SK-N-SH (cell line): ENCODE results near the gene PRX. TPM values are rescaled to one million over a fixed set of nuclear protein-coding genes. Genes with fewer than 3 reads are reported as not detected.

Source experiments
- CTCF ChIA-PET: fragments of 300-600, 350-600 bp; formaldehyde crosslinking; extraction: SDS; loops from one replicate; lab custom pipeline; 2021; lab: Yijun Ruan, JAX
- POLR2A ChIA-PET: fragments of 350-600 bp; sonication (Branson Sonifier 250); formaldehyde crosslinking; extraction: SDS; loops from one replicate; lab custom pipeline; 2020; ENCODE audit warnings: antibody characterized with exemption, inconsistent platforms; lab: Yijun Ruan, JAX
- DNase-seq: peaks from one replicate; pipeline ENCODE4 v3.0.0; 2012
- H2AFZ ChIP-seq: fragments of 200-600 bp; sonication (generic); 2 replicates; pipeline ENCODE4 v1.8.1; 2016; ENCODE audit warnings: antibody characterized with exemption, mild to moderate bottlenecking, low read depth
- H3F3A ChIP-seq: fragments of 200-600 bp; sonication (generic); replicated peaks from 2 replicates; pipeline ENCODE3; 2016; ENCODE audit warnings: antibody characterized with exemption, mild to moderate bottlenecking; ENCODE audit not compliant: insufficient read depth
- H3K27ac ChIP-seq, 2 experiments: fragments of 200-500 bp in 1 of 2; fragments of 200-600 bp in 1 of 2; sonication (Bioruptor generic) in 1 of 2; sonication (generic), shearing (Covaris generic) in 1 of 2; 2 replicates each; pipeline versions ENCODE4 v1.5.1 to v1.6.1; 2014 to 2016; ENCODE audit warnings: low read depth in 2 of 2, inconsistent platforms in 1 of 2, low read length in 1 of 2, mild to moderate bottlenecking in 1 of 2, mixed read lengths in 1 of 2
- H3K27me3 ChIP-seq: fragments of 200-600 bp; sonication (generic), shearing (Covaris generic); 2 replicates; pipeline ENCODE4 v1.6.1; 2016; ENCODE audit warnings: mixed run types; ENCODE audit not compliant: insufficient read depth
- H3K36me3 ChIP-seq, 2 experiments: fragments of 200-500 bp in 1 of 2; fragments of 200-600 bp in 1 of 2; sonication (Bioruptor generic) in 1 of 2; sonication (generic) in 1 of 2; replicated peaks in 1 of 2; 2 replicates each; pipeline versions ENCODE3 to v1.5.1; 2014 to 2016; ENCODE audit warnings: low read length in 1 of 2, mild to moderate bottlenecking in 1 of 2; ENCODE audit not compliant: insufficient read depth in 2 of 2, control insufficient read depth in 1 of 2
- H3K4me1 ChIP-seq, 2 experiments: fragments of 200-500 bp in 1 of 2; fragments of 200-600 bp in 1 of 2; sonication (Bioruptor generic) in 1 of 2; sonication (generic), shearing (Covaris generic) in 1 of 2; 2 replicates each; pipeline versions ENCODE4 v1.5.1 to v1.6.1; 2014 to 2016; ENCODE audit warnings: low read depth in 1 of 2, low read length in 1 of 2, mixed run types in 1 of 2; ENCODE audit not compliant: insufficient read depth in 2 of 2, control insufficient read depth in 1 of 2
- H3K4me2 ChIP-seq: fragments of 200-600 bp; sonication (generic), shearing (Covaris generic); 2 replicates; pipeline ENCODE4 v1.6.1; 2017; ENCODE audit warnings: mixed run types
- H3K4me3 ChIP-seq, 2 experiments: fragments of 200-500 bp in 1 of 2; fragments of 200-600 bp in 1 of 2; sonication (Bioruptor generic) in 1 of 2; sonication (generic), shearing (Covaris generic) in 1 of 2; 2 replicates each; pipeline versions ENCODE4 v1.5.1 to v1.8.1; 2014 to 2016; ENCODE audit warnings: low read depth in 2 of 2, inconsistent platforms in 1 of 2, low read length in 1 of 2, mild to moderate bottlenecking in 1 of 2, mixed read lengths in 1 of 2, moderate library complexity in 1 of 2
- H3K79me2 ChIP-seq: fragments of 200-600 bp; sonication (generic); 2 replicates; pipeline ENCODE4 v1.8.1; 2017; ENCODE audit warnings: mild to moderate bottlenecking; ENCODE audit not compliant: insufficient read depth
- H3K9ac ChIP-seq: fragments of 200-600 bp; sonication (generic); 2 replicates; pipeline ENCODE4 v1.6.1; 2017; ENCODE audit warnings: mixed run types
- H3K9me2 ChIP-seq: fragments of 200-600 bp; sonication (generic); 2 replicates; pipeline ENCODE4 v1.6.1; 2017; ENCODE audit warnings: mixed run types
- H3K9me3 ChIP-seq: fragments of 200-600 bp; sonication (generic); 2 replicates; pipeline ENCODE4 v1.6.1; 2017; ENCODE audit warnings: mixed run types, mild to moderate bottlenecking, moderate library complexity
- H4K20me1 ChIP-seq: fragments of 200-600 bp; sonication (generic); 2 replicates; pipeline ENCODE4 v1.6.1; 2017; ENCODE audit warnings: mild to moderate bottlenecking, mixed run types; ENCODE audit not compliant: insufficient read depth
- CHD2 ChIP-seq: fragments of 150-350 bp; IDR thresholded peaks from 2 replicates; pipeline ENCODE4 v1.6.1; 2018; ENCODE audit warnings: low read length; ENCODE audit not compliant: partially characterized antibody
- ELF1 ChIP-seq: IDR thresholded peaks from 2 replicates; pipeline ENCODE4 v1.4.0; 2012
- EP300 ChIP-seq, 2 experiments: IDR thresholded peaks; 2 replicates each; pipeline versions ENCODE4 v1.4.0 to v1.6.1; 2012; ENCODE audit warnings: borderline replicate concordance in 1 of 2, low read depth in 1 of 2, low read length in 1 of 2
- EZH2phosphoT487 ChIP-seq: fragments of 200-600 bp; sonication (generic); IDR thresholded peaks from 2 replicates; pipeline ENCODE4 v1.6.1; 2017; ENCODE audit warnings: low read depth, mixed run types, mild to moderate bottlenecking, antibody characterized with exemption, moderate library complexity, borderline replicate concordance
- FOXJ3 ChIP-seq: sonication (generic); formaldehyde crosslinking; IDR thresholded peaks from 2 replicates; pipeline ENCODE4 v1.5.1; 2020; ENCODE audit warnings: mild to moderate bottlenecking, missing genetic modification reagents
- FOXM1 ChIP-seq: IDR thresholded peaks from 2 replicates; pipeline ENCODE4 v1.4.0; 2012; ENCODE audit warnings: low read depth, mild to moderate bottlenecking
- GABPA ChIP-seq: IDR thresholded peaks from 2 replicates; pipeline ENCODE4 v1.4.0; 2012; ENCODE audit warnings: low read depth, mild to moderate bottlenecking
- GATA2 ChIP-seq: sonication (generic); formaldehyde crosslinking; IDR thresholded peaks from 2 replicates; pipeline ENCODE4 v1.5.0; 2020; ENCODE audit warnings: mild to moderate bottlenecking, missing genetic modification reagents
- MAX ChIP-seq: IDR thresholded peaks from 2 replicates; pipeline ENCODE4 v1.4.0; 2012; ENCODE audit warnings: low read depth
- MXI1 ChIP-seq: IDR thresholded peaks from 2 replicates; pipeline ENCODE4 v1.6.1; 2012; ENCODE audit warnings: mild to moderate bottlenecking, low read depth, low read length, improper control_type of control experiment
- RAD21 ChIP-seq: IDR thresholded peaks from 2 replicates; pipeline ENCODE4 v1.6.1; 2012; ENCODE audit warnings: mild to moderate bottlenecking, low read length
- REST ChIP-seq: IDR thresholded peaks from 2 replicates; pipeline ENCODE4 v1.6.1; 2012; ENCODE audit warnings: mild to moderate bottlenecking, low read depth, low read length, moderate library complexity
- RXRA ChIP-seq: IDR thresholded peaks from 2 replicates; pipeline ENCODE4 v1.4.0; 2012; ENCODE audit warnings: low read depth, mild to moderate bottlenecking, borderline replicate concordance
- SIN3A ChIP-seq: IDR thresholded peaks from 2 replicates; pipeline ENCODE4 v1.6.1; 2012; ENCODE audit warnings: low read depth, mild to moderate bottlenecking, low read length, moderate library complexity, borderline replicate concordance
- SMC3 ChIP-seq: IDR thresholded peaks from 2 replicates; pipeline ENCODE4 v1.6.1; 2012; ENCODE audit warnings: low read depth, low read length, improper control_type of control experiment
- TCF12 ChIP-seq: IDR thresholded peaks from 2 replicates; pipeline ENCODE4 v1.4.0; 2012
- USF1 ChIP-seq: IDR thresholded peaks from 2 replicates; pipeline ENCODE4 v1.4.0; 2012; ENCODE audit warnings: low read depth, borderline replicate concordance
- USF2 ChIP-seq: fragments of 150-350 bp; IDR thresholded peaks from 2 replicates; pipeline ENCODE4 v1.6.1; 2017; ENCODE audit warnings: antibody characterized with exemption, low read length, low read depth, borderline replicate concordance
- ZBTB33 ChIP-seq: IDR thresholded peaks from 2 replicates; pipeline ENCODE4 v1.4.0; 2012; ENCODE audit warnings: low read depth, borderline replicate concordance
- WGBS: methylation state at CpG from one replicate; pipeline ENCODE4 v1.1.6; 2017; ENCODE audit warnings: low lambda C conversion rate; 5-methylcytosine and 5-hydroxymethylcytosine counted together
- polyA plus RNA-seq, 3 experiments: library from polyadenylated mRNA; depleted of rRNA; stranded (reverse); fragments of >200 nt; gene quantifications; 2 replicates each; pipeline ENCODE4 v1.2.3, GENCODE V29; 2012
- TF ChIP-seq, protein P1 (sequence below): fragments of 150-350 bp; IDR thresholded peaks from 2 replicates; pipeline ENCODE4 v1.6.1; 2016; ENCODE audit warnings: mild to moderate bottlenecking, low read depth, low read length

PRX gene
- polyA plus RNA-seq, 1 of the 3 experiments (the other 2 are of a cell fraction) = 2.2 TPM

DNA sequence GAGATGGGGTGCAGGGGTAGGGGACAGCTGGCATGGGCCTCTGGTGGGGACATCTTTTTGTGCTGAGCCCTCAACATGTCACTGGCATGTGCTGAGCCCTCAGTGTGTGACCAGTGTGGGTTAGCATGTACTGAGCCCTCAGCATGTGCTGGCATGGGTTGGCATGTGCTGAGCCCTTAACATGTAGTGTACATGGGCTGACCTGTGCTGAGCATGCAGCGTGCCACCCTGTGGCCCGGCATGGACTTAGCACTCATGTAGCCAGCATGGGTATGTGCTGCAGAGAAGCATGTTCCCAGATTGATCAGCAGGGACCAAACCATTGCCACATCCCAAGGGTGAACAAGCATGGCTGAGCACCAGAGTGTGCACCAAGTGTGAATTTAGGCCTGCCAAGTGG, 34.7 kb downstream of the PRX start:
- no peaks in the 10 kb centered on the region for H3K4me1 ChIP-seq
- no peaks in the 10 kb centered on the region for H4K20me1 ChIP-seq
- TF ChIP-seq MXI1 = no peak
- TF ChIP-seq RAD21 = no peak
- no peak for TF ChIP-seq TCF12
- TF ChIP-seq EP300 (IDR thresholded peaks at IDR 0.05; ENCODE audit: borderline replicate concordance in 1 of 2, low read depth in 1 of 2, low read length in 1 of 2) = no peak
- no peak for TF ChIP-seq USF2
- no peak for TF ChIP-seq FOXJ3 (CRISPR knock-in tag)
- no peak for TF ChIP-seq EZH2phosphoT487
- TF ChIP-seq RXRA = no peak
- no peak for TF ChIP-seq CHD2
- no peak for TF ChIP-seq ZBTB33
- TF ChIP-seq, protein P1, sequence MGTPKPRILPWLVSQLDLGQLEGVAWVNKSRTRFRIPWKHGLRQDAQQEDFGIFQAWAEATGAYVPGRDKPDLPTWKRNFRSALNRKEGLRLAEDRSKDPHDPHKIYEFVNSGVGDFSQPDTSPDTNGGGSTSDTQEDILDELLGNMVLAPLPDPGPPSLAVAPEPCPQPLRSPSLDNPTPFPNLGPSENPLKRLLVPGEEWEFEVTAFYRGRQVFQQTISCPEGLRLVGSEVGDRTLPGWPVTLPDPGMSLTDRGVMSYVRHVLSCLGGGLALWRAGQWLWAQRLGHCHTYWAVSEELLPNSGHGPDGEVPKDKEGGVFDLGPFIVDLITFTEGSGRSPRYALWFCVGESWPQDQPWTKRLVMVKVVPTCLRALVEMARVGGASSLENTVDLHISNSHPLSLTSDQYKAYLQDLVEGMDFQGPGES = no peak
- no peak for TF ChIP-seq SIN3A
- TF ChIP-seq SMC3 = no peak
- no peak for TF ChIP-seq GATA2
- no peak for TF ChIP-seq ELF1
- no peak for TF ChIP-seq USF1
- TF ChIP-seq MAX = no peak
- no peak for TF ChIP-seq FOXM1
- no peak for TF ChIP-seq GABPA
- no peak for TF ChIP-seq REST
- H3K36me3 ChIP-seq = peaks cover 5 to 26% of the 10 kb centered on the region in 2 experiments
- H3K9me3 ChIP-seq = no peaks in the 10 kb centered on the region
- DNase-seq = peak; percentile 17
- no peaks in the 10 kb centered on the region for H3K79me2 ChIP-seq
- ChIA-PET CTCF (no interaction called here), POLR2A (no interaction called here)
- no peak overlapping the region for H2AFZ ChIP-seq
- H3K4me2 ChIP-seq = no peak overlapping the region
- H3K9ac ChIP-seq = no peak overlapping the region
- no peaks in the 10 kb centered on the region for H3F3A ChIP-seq
- H3K27ac ChIP-seq = no peak overlapping the region
- no peak overlapping the region for H3K4me3 ChIP-seq
- no CpG with 5 or more reads among the region's 2 CpGs for WGBS
- no peaks in the 10 kb centered on the region for H3K9me2 ChIP-seq
- no peaks in the 10 kb centered on the region for H3K27me3 ChIP-seq
